ENCODE measurements around the gene GVQW3.

- TF ChIP-seq REST (tag by site-specific recombination; IDR thresholded peaks at IDR 0.05) (no peak), ZNF354C (tag by site-specific recombination; IDR thresholded peaks at IDR 0.05; ENCODE audit: borderline replicate concordance, low read depth) (no peak), PRDM10 (tag by site-specific recombination; IDR thresholded peaks at IDR 0.05) (no peak), CTCF (tag by site-specific recombination; IDR thresholded peaks at IDR 0.05) (no peak), ZNF843 (tag by site-specific recombination; IDR thresholded peaks at IDR 0.05) (no peak), ZNF140 (tag by site-specific recombination; IDR thresholded peaks at IDR 0.05) (no peak), ZSCAN30 (tag by site-specific recombination; IDR thresholded peaks at IDR 0.05) (no peak), ZBTB17 (tag by site-specific recombination; IDR thresholded peaks at IDR 0.05) (no peak), ZSCAN18 (tag by site-specific recombination; IDR thresholded peaks at IDR 0.05) (no peak), SETDB1 (IDR thresholded peaks at IDR 0.05; ENCODE audit: insufficient read length, low read length) (no peak)
These were observed 16.3 kb downstream of the GVQW3 start for GRCh38 chr11:76397383-76397782.
